Right atrium auricular region (tissue), 2 donors: ENCODE data around the gene P2RY6. TPM values are rescaled to one million over a fixed set of nuclear protein-coding genes. Genes with fewer than 3 reads are reported as not detected.
"Not testable (repeated sequence)": the region's sequence is repeated elsewhere in the genome, so short reads cannot be mapped to it uniquely, and the experiment has no call there.

Source experiments
- DNase-seq: peaks from one replicate; pipeline ENCODE4 v3.0.0-alpha.2; 2019; ENCODE audit warnings: low spot score
- H3K27ac ChIP-seq, 2 donors: fragments of 200-600 bp; sonication (generic); 1 replicate in 1 of 2; 2 replicates in 1 of 2; pipeline ENCODE4 v1.5.1; 2016 to 2019
- H3K27me3 ChIP-seq, 2 donors: fragments of 200-600 bp; sonication (generic); one replicate each; pipeline versions ENCODE4 v1.5.1 to v1.6.0; 2017 to 2019
- H3K36me3 ChIP-seq: fragments of 200-600 bp; sonication (generic); one replicate; pipeline ENCODE4 v1.5.1; 2016
- H3K4me1 ChIP-seq, 2 donors: fragments of 200-600 bp; sonication (generic); one replicate each; pipeline versions ENCODE4 v1.5.1 to v1.6.0; 2017 to 2019
- H3K4me3 ChIP-seq, 2 donors: fragments of 200-600 bp; sonication (generic); 1 replicate in 1 of 2; 2 replicates in 1 of 2; pipeline ENCODE4 v1.5.1; 2017 to 2019; ENCODE audit warnings: mild to moderate bottlenecking in 1 of 2, moderate library complexity in 1 of 2
- H3K9me3 ChIP-seq, 2 donors: fragments of 200-600 bp; sonication (generic); one replicate each; pipeline ENCODE4 v1.5.1; 2019
- total RNA-seq, 2 donors: library from RNA; depleted of rRNA; stranded (reverse); fragments of >200 nt; gene quantifications; one replicate each; pipeline ENCODE4 v1.1.0, GENCODE V29; 2016
- TF ChIP-seq, protein P1 (sequence below), 2 donors: fragments of 200-600 bp; sonication (generic); IDR thresholded peaks; one replicate each; pipeline ENCODE4 v1.5.1; 2019; ENCODE audit warnings: antibody characterized with exemption in 2 of 2

Gene P2RY6
- total RNA-seq, 2 donors from 2014 or later = 0.19 to 1.9 TPM

DNA sequence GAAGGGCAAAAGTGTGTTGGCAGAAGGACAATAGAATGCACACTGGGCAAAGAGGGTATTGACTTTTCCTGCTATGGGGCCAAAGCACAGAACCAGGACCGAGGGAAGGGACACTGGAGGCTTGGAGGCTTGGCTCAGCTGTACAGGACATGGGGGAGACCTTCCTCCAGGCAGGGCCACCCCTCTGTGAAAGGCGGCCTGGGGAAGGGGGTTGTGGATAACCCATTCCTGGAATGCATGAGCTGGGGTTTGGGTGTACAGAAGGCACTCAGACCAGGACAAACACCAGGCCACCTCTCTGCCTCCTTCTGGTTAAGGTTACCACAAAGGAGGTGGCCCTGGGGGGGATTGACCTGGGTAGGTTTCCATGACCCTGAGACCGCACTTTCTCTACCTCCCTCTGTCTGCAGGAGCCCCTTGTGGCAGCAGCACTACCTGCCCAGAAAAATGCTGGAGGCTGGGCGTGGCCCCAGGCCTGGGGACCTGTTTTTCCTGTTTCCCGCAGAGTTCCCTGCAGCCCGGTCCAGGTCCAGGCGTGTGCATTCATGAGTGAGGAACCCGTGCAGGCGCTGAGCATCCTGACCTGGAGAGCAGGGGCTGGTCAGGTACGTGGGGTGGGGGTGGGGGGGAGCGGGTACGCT lies 44.4 kb upstream of the P2RY6 start:
- Histone ChIP-seq H3K4me1 (peaks cover 0 to 16% of the 10 kb centered on the region in 2 donors), H3K27ac (no peak overlapping the region), H3K36me3 (no peaks in the 10 kb centered on the region), H3K27me3 (no peaks in the 10 kb centered on the region), H3K9me3 (no peaks in the 10 kb centered on the region), H3K4me3 (no peak overlapping the region)
- DNase-seq = no peak
- TF ChIP-seq, protein P1, sequence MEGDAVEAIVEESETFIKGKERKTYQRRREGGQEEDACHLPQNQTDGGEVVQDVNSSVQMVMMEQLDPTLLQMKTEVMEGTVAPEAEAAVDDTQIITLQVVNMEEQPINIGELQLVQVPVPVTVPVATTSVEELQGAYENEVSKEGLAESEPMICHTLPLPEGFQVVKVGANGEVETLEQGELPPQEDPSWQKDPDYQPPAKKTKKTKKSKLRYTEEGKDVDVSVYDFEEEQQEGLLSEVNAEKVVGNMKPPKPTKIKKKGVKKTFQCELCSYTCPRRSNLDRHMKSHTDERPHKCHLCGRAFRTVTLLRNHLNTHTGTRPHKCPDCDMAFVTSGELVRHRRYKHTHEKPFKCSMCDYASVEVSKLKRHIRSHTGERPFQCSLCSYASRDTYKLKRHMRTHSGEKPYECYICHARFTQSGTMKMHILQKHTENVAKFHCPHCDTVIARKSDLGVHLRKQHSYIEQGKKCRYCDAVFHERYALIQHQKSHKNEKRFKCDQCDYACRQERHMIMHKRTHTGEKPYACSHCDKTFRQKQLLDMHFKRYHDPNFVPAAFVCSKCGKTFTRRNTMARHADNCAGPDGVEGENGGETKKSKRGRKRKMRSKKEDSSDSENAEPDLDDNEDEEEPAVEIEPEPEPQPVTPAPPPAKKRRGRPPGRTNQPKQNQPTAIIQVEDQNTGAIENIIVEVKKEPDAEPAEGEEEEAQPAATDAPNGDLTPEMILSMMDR (IDR thresholded peaks at IDR 0.05) = no peak

DNA sequence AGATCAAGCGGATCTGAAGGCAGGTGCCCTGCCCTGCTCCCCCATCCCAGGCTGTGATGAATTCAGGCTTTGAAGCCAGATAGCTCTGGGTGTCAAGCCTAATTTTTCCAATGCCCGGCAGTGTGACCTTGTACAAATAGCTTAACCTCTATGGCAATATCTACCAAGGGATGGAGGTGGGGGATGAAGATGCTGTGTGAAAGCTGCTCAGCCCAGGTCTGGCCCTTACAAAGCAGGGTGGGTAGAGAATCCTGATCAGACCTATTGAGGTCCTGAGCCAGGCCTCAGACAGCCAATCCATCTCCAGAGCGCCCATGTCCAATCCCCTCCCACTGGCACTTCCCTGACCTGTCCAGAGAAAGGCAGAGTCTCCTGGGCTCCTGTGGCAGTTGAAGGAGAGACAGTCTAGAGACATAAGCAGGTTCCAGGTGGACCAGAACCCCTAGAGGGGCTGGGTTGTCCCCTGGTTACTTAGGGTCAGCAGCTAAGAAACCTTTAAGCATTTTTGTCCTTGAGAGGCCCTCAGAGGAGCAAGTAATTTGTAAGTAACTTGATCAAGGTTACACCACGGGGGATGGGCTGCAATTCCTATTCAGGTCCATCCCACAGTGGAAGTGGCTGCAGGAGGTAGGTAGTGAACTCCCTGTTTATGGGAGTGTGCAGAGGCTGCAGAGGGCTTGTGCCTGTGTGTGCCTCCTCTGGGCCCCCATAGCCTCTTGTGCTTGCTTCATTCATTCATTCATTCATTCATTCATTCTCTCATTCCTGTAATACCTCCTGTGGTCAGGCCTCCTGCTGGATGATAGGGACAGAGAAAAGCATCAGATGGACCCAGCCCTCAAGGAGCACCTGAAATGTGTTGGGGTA lies 43.6 kb upstream of the P2RY6 start:
- Histone ChIP-seq H3K4me3 (no peak overlapping the region), H3K27me3 (no peaks in the 10 kb centered on the region), H3K9me3 (no peaks in the 10 kb centered on the region), H3K36me3 (no peaks in the 10 kb centered on the region), H3K27ac (no peak overlapping the region), H3K4me1 (peaks cover 0 to 23% of the 10 kb centered on the region in 2 donors)
- TF ChIP-seq, protein P1 (IDR thresholded peaks at IDR 0.05) = no peak
- DNase-seq = no peak

DNA sequence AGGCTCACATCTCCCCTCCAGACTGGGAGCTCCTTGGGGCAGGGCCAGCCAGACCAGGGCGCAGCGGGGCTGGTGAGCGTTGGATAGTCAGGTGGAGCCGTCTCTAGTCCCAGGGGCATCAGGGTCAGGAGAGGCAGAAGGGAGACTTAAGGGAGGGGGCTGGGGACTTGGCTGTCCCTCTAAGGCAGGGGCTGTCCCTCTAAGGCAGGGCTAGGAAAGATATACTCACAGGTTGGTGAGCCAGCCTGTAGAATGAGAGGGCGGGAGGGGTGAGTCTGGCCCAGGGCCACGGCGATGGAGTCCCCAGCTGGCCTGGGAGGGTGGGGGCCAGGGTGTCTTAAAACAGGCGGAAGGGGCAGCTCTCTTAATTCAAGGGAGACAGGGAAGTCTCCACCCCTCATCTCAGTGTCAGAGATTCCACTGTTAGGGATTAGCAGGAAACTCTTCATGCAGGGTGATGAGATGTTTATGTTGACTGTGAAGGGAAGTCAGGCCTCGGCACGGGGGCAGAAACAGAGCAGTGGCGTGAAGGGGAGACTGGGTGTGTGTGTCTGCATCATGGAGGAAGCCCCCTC lies 42.7 kb upstream of the P2RY6 start:
- no peaks in the 10 kb centered on the region for H3K36me3 ChIP-seq
- H3K27ac ChIP-seq = peak overlapping the region in 1 of 2 donors; percentile 11
- H3K4me3 ChIP-seq = no peak overlapping the region
- TF ChIP-seq, protein P1 (IDR thresholded peaks at IDR 0.05) = no peak
- no peaks in the 10 kb centered on the region for H3K9me3 ChIP-seq
- peaks cover 0 to 25% of the 10 kb centered on the region in 2 donors for H3K4me1 ChIP-seq
- no peaks in the 10 kb centered on the region for H3K27me3 ChIP-seq
- DNase-seq = no peak

DNA sequence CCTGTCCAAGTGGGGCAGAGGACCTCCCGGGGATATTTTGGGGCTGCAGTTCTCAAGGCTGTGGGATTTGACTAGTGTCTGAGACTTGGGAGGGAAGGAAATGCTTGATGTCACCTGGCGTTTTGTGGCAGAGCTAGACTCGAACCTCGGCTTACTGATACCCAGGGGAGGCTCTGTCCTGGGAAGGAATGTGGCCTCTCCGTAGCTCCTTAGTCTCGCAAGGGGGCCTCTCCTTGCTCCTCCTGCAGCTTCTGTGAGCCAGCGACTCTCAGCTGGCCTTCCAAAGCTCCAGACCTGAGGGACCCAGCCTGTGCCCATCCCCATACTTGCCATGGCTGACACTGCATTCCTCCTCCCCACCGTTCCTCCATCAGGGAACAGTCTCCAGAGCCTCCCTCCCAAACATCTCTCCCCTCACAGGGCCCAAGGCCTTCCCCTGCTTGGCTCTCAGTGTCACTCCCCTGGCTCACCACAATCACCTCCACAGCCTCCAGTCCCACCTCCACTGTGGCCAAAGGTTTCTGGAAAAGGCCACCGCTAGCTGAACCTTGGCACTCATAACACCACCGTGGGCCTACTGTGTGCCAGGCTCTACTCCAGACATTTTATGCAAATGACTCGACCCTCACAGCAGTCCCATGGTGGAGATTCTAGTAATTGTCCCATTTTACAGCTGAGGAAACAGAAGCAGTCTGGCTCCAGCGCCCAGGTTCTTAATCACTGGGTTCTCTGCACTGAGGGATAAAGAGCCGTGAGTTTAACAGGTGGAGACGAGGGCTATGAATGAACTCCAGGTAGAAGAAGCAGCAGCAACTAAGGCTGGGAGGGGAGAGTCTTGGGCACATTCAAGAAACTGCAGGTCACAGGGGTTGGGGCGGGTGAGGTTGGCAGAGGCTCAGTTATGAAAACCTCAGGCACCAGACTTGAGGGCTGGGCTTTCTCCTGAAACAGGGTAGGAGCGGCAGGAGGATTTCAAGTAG lies 42.0 kb upstream of the P2RY6 start:
- peak overlapping the region in 1 of 2 donors; percentile 11 for H3K27ac ChIP-seq
- no peaks in the 10 kb centered on the region for H3K9me3 ChIP-seq
- H3K36me3 ChIP-seq = peaks cover 7% of the 10 kb centered on the region
- peaks cover 0 to 25% of the 10 kb centered on the region in 2 donors for H3K4me1 ChIP-seq
- DNase-seq = no peak
- no peaks in the 10 kb centered on the region for H3K27me3 ChIP-seq
- H3K4me3 ChIP-seq = no peak overlapping the region
- TF ChIP-seq, protein P1 (IDR thresholded peaks at IDR 0.05) = no peak

DNA sequence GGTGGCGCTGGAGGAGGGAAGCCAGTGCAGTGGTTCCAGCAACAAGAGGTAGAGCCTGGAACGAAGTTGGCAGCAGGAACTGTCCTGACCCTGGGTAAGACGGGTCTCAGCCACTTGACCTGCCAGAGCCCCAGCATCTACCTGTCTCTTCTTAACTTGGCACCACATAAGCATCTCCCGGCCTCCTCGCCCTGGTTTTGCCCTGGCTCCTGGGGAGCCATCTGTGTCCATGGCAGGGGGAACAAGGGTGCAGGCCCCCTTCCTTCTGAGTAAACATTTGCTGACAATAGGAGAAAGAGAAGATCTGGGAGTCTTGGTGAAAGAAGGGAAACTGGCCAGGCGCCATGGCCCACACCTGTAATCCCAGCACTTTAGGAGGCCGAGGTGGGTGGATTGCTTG lies 41.2 kb upstream of the P2RY6 start:
- no peak overlapping the region for H3K27ac ChIP-seq
- H3K9me3 ChIP-seq = no peaks in the 10 kb centered on the region
- H3K27me3 ChIP-seq = no peaks in the 10 kb centered on the region
- TF ChIP-seq, protein P1 (IDR thresholded peaks at IDR 0.05) = no peak
- H3K36me3 ChIP-seq = peaks cover 7% of the 10 kb centered on the region
- no peak for DNase-seq
- H3K4me3 ChIP-seq = no peak overlapping the region
- peaks cover 0 to 25% of the 10 kb centered on the region in 2 donors for H3K4me1 ChIP-seq

DNA sequence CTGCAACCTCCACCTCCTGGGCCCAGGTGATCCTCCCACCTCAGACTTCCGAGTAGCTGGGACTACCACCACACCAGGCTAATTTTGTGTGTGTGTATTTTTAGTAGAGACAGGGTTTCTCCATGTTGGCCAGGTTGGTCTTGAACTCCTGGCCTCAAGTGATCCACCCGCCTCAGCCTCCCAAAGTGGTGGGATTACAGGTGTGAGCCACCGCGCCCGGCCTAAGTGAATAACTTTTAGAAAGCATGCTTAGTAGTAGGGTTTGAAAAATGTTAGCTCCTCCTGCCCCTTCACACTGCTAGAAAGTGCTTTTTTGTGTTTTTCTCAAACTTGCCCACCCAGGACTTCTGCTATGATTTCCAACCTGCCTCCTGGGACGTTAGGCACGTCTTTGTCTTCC lies 39.7 kb upstream of the P2RY6 start:
- H3K27ac ChIP-seq = not testable (repeated sequence)

More for the DNA sequence above, 39.7 kb upstream of the P2RY6 start:
- not testable (repeated sequence) for H3K4me3 ChIP-seq, DNase-seq, H3K36me3 ChIP-seq, H3K27me3 ChIP-seq, H3K9me3 ChIP-seq
- peaks cover 0 to 32% of the 10 kb centered on the region in 2 donors for H3K4me1 ChIP-seq
